SHP77 treated with DMSO at 0.1 percent for 48 hours (cell line): ENCODE measurements around the gene LRP5.
A peak's percentile ranks its signal among the peaks of the same experiment; 100 is the strongest.

Source experiments
- DNase-seq: peaks from one replicate; lab custom pipeline; 2025; lab: John Stamatoyannopoulos, UW

Gene LRP5

DNA sequence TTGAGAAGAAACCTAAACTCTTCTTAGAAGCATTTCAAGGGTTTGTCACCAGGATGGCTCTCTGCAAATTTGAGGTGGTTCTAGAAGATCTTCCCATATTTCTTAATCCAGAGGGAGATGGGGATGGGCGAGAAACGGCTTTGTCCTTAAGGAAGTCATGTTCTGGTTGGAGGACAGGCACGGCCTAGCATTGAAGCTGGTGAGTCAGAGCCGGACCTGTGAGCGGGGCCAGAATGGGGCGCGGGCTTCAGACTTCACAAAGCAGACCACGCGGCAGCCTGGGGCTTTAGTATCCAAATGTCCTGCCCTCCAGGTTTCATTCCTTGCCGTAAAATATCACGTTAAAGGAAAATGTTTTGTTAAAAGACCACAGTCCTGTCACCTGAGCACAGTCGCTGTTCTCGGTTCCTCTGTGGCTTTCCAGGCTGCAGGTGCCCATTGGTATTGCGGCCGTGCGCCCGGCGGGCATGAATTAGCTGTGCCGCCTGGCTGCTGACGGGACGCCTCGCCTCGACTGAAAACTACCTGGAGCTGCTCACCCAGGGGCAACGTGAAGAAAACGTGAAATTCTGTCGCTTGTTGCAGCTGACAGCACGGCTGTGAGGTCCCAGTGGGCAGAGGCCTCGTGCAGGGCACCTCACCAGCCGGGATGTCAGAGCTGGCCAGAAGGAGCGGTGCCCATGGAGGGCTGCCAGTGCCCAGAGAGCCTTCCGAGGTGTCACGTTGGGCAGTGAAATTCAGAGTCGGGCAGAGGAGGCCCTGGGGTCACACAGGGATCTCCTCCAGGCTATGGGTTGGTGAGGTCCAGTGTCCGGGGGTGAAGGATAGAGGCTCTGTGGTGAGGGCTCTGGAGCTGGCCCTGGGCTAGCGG, 59.0 kb downstream of the LRP5 start:
- DNase-seq: no peak

DNA sequence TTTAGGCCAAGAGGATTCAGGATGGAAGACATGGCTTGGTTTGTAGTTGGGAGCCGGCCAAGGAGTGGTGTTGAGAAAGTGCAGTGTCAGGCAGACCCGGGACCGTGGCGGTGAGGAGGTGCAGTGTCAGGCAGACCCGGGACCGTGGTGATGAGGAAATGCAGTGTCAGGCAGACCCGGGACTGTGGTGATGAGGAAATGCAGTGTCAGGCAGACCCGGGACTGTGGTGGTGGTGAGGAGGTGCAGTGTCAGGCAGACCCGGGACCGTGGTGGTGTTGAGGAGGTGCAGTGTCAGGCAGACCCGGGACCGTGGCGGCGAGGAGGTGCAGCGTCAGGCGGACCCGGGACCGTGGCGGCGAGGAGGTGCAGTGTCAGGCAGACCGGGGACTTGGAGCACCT, 59.7 kb downstream of the LRP5 start:
- DNase-seq: no peak

DNA sequence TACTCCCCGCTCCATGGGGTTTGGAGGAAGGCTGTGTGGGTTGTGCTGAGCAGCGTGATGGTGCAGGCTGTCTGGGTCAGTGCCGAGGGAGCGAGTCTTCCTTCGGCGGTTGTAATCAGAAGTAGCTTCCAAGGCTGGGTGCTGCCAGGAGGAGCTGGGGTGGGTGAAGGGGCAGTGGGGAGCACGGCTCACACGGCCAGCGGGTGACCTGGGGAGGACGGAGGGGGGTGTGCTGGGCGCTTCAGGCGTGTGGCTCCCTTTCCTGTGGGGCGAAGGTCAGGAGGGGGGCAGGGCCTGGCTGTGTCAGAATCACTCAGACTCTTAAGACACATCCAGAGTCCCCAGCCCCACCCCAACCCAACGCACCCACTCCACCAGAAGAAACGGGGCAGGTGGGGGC, 60.2 kb downstream of the LRP5 start:
- no peak for DNase-seq

DNA sequence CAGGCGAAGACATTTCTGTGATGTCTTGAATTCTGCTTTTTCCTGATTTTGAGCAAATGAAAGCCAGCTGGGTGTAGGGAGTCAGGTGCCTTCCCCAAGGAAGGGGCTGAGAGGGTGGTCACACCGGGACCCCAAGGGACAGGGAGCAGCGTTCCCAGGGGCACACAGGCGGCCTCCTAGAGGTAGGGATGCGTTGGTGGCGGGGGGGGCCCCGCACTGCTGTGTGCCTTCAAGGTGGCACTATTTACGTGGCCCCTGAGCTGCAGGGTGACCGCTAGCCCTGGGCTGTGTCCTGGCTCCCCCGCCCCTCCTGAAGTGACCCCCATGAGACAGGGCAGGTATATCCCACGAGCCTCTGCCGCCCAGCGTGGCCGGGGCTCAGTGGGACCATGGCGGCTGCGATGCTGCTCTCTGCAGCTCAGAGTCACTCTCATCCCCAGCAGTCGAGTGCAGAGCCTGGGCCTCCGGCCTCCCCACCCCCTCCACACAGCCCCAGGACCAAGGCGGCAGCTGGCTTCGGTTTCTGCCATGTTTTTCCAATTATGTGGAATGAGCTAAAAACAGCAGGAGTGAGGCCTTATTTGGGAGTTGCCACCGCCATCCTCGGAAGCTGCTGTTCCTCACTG, 60.9 kb downstream of the LRP5 start:
- DNase-seq: no peak

DNA sequence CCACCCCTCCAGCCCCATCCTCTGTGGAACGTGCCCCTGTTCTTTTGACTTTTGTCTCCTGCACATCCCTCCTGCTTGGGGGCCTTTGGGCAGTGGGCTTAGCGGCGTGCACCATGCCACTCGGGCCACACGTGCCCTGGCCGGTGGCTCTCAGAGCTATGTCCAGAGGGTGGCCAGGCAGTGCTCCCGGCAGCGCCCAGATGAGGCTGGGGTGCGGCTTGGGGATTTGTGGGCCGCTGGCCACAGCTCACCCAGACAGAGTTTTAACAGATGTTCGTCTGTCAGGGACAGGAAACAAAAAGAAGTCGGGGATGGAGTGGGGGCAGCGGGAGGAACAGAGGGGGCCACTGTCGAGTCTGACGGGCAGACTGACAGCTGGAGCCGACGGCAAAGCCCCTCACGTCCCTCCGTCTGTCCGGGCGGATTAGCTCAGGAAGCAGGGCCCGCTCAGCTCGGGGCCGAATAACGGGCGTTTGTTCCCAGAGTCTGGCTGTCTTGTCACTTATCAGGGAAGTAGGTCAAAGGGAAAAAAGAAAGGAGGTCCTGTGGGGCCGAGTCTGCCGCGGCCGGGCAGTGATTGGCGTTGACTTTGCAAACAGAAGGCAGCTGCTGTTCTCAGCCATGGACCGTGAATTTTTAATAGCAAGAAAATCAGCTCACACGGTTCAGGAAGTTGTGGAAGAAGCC, 61.6 kb downstream of the LRP5 start:
- peak; percentile 64 for DNase-seq

DNA sequence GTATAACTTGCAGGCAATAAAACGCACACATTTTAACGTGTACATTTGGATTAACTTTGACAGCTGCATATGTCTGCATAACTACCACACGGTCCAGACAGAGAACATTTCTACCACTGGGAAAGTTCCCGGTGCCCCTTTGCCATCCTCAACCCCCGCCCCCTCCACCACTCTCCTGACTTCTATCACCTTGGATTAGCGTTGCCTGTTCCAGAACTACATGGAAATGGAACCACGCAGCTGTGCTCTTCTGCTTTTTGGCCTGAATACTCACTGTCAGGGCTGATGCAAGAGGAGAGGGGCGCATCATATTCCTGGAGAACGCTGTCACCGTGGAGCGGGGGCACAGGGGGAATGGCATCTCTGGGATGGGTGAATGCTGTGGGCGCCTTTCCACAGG, 62.1 kb downstream of the LRP5 start:
- no peak for DNase-seq

DNA sequence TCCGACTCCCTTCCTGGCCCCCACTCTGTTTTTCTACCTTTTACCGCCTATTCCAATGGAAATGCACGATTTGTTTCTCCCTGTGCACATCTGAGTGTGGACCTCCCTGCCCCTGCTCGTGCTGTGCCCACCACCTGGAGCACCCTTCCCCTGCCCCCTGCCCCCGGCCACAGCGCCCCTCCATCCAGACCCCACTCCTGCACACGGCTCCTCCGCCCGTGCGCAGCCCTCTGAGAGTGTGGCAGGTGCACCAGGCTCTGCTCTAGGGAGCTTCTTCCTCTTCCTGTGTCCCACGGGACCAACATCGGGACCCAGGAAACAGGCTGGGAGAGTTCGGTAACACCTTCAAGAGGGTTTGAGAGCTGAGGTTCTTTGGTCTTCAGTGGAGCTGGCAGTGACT, 62.9 kb downstream of the LRP5 start:
- DNase-seq: no peak

DNA sequence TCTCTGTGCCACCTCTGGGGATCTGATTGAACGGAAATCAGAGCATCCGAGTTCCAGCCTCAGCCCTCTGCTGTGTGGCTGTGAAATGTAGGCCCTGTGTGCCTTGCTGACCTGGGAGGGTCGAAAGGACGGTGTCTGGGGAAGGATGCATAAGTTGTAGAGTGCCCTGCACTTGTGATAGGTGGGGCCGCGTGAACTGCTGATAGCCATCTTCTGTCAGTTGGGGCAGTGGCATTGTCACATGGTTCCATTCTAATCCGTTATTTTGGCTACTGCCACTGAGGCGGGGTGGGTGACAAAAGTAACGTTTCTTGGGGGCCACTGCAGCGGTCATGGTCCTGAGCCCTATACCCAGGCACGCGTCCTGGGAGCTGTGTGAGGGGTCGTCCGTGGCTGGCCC, 63.4 kb downstream of the LRP5 start:
- no peak for DNase-seq

DNA sequence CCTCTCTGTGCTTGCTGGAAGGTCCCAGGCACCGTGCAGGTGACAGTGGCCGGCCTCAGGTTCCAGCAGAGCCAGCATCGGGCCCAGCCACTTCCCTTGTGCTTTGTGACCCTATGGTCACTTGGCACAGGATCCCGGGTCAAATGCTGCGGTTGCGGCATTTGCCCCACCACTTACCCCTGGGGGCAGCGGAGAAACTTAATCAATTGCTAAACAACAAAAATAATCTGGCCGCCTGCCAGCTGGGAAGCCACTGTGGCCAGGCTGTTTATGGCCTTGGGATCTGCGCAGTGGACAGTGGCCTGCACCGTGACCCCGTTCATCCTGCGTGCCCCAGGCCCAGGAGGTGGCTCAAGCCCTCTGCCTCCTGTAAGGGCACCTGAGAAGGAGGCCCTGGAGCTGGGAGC, 65.0 kb downstream of the LRP5 start:
- DNase-seq: peak; percentile 13

DNA sequence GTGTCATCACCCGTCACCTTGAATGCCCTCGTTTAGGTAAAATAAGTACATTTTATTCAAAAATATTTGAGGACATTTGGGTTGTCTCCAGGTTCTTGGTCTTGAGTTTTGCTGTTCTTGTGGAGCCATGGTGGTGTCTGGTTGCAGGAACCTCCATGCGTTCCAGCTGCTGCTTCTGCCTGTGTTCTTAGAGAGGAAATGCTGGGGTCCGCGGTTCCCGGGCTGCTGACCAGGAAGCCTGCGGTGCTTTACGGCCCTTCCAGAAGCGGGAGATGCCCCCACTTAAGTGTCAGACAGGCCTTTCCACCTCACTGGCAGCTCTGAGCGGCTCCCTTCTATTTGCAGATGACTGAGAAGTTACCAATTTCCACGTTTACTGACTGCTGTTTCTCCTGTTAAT, 66.8 kb downstream of the LRP5 start:
- DNase-seq: peak; percentile 36

DNA sequence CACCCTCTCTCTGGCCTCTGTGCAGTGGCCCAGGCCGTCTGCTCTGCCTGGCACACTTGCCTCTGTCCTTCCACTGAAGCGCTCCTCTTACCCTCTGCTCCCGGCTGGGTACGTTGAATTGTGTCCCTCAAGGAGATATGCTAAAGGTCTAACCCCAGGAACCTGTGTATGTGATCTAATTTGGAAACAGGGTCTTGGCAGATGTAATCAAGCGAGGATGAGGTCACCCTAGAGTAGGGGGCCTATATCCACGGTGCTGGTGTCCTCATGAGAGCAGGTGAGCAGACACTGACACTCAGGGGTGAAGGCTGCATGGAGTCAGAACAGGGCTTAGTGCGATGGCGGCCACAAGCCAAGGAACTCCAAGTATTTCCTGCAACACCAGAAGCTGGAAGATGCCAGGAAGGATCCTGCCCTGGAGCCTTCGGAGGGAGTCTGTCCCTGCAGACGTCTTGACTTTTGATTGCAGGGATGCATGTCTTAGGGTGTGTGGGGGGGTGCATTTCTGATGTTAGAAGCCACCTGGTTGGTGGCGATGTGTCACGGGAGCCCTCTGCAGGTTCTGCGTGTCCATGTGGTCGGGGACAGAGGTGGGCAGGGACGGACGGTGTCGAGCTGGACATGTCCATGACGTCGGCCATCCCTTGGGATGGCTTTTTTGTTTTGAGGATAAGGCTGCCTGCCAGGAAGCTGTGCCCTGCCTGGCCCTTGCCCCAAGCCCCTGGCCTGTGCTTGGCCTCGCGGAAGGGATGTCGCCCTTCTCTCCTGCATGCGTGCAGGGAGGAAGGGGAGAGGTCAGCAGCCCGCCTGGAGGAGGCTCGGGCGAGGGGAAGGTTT, 68.6 kb downstream of the LRP5 start:
- no peak for DNase-seq

DNA sequence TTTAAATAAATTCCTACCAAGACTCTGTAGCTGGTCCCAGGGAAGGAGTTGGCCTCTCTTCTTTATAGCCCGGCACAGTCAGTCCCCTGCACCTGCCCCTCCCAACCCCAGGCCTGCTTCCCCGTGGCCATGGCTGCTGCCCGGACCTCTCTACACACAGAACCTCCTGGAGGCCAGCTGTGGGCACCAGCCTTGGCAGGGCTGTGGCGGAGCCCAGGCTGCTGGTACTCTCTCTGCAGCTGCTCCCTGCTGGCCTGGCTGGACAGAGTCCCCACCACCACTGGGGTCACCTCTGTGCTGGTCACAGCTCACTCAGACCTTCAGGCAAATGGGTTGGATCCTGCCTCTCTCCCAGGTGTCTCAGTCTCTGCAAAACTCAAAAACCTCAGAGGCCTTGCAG, 69.3 kb downstream of the LRP5 start:
- peak; percentile 46 for DNase-seq

DNA sequence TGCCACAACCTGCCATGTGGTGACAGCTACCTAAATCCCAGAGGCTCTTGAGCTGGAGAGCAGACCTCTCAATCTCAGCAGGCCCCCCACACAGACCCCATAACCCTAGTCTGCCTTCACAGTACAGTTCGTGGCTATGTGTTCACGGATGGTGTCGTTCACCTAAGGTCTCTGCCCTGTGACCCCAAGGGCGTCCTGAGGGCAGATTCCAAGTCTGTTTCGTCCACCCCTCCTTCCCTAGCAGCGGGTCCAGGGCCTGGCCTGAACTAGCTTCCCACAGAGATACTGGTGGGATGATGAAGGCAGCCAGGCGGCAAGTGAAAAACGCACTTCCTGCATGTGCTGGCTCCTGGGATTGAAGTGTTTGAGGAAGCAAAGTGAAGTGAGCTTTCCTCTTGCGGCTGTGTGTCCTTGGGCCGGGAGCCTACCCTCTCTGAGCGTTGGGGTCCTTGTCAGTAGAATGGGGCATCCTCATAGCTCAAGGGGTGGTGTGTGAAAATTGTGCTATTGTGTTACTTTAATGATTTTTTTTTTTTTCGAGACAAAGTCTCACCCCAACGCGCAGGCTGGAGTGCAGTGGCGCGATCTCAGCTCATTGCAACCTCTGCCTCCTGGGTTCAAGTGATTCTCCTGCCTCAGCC, 70.1 kb downstream of the LRP5 start:
- no peak for DNase-seq

DNA sequence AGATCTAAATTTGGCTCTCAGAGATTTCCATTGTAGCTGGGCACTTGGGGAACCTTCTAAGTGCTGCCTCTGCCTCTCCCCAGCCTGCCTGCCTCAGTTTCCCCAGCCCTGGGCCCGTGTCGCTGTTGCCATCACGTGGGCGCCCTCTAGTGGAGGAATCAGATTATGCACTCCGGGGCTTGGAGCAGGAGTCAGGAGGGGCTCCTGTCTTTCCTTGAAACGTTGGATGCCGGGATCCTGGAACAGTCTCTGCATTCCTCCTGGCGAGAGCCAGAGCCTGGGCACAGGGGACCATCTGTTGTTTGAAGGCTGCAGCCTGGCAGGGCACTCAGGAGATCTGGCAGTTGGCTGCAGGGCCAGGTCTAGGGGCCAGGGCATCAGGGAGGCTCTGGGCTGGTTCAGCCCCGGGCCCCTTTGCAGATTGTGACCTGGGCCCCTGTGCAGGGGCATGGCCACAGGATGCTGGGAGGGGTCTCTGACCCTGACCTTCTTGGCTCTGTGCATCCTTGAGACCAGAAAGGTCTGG, 71.6 kb downstream of the LRP5 start:
- no peak for DNase-seq

DNA sequence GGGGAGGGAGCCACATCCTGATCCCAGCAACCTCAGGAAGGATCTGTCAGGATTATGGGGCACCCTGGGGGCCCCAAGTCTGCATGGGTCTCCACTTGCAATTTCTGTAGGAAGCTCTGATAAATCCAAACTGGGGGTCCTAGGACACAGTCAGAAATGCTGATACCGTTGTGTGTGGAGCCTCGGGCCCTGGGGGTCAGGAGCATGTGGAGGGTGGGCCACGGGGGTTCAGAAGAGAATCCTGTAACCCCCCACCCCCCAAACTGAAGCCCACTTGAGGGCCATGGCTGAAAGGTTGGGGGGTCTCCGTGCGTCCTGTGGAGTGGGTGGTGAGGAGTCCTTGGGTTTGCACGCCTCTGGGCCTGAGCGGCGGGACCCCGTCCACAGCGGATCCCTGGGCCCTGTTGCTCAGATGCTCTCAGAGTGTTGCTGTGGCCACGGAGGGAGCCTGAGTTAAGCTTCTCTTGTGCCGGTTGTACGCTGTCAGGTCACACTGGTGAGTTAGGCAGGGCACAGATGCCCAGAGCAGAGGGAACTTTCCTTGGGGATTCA, 72.2 kb downstream of the LRP5 start:
- DNase-seq: no peak

DNA sequence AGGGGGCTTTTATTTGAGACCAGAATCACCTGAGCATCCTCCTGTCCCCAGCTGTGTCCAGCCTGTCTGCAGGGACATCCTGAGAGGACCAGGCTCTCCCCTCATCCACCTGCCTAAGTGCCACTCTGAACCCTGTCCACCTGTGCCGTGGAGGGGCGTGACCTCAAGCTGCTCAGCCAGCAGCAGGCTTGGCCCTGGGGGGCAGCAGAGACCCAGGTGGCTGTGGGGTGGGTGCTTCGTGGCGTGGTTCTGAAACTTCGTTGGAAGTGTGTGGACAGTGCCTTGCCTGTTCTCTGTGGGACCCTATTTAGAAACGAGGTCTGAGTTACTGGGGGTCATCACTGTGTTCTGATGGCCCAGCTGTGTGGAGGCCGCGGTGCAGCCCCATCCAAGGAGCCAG, 72.7 kb downstream of the LRP5 start:
- DNase-seq: no peak

DNA sequence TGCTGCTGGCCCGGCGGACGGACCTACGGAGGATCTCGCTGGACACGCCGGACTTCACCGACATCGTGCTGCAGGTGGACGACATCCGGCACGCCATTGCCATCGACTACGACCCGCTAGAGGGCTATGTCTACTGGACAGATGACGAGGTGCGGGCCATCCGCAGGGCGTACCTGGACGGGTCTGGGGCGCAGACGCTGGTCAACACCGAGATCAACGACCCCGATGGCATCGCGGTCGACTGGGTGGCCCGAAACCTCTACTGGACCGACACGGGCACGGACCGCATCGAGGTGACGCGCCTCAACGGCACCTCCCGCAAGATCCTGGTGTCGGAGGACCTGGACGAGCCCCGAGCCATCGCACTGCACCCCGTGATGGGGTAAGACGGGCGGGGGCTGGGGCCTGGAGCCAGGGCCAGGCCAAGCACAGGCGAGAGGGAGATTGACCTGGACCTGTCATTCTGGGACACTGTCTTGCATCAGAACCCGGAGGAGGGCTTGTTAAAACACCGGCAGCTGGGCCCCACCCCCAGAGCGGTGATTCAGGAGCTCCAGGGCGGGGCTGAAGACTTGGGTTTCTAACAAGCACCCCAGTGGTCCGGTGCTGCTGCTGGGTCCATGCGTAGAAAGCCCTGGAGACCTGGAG, 74.1 kb downstream of the LRP5 start:
- no peak for DNase-seq

DNA sequence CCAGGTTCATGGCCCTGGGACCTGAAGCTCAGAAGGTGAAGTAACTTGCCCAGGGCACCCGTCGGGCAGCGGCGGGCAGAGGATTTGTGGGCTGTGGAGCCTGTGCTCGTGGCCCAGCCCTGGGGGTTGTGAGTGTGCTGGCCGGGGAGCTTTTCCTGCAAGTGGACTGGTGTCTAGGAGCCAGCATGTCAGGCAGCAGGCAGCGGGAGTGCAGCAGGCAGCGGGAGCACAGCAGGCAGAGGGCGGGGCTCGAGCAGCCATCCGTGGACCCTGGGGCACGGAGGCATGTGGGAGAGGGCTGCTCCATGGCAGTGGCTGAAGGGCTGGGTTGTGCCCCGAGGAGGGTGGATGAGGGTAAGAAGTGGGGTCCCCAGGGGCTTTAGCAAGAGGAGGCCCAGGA, 75.4 kb downstream of the LRP5 start:
- no peak for DNase-seq

DNA sequence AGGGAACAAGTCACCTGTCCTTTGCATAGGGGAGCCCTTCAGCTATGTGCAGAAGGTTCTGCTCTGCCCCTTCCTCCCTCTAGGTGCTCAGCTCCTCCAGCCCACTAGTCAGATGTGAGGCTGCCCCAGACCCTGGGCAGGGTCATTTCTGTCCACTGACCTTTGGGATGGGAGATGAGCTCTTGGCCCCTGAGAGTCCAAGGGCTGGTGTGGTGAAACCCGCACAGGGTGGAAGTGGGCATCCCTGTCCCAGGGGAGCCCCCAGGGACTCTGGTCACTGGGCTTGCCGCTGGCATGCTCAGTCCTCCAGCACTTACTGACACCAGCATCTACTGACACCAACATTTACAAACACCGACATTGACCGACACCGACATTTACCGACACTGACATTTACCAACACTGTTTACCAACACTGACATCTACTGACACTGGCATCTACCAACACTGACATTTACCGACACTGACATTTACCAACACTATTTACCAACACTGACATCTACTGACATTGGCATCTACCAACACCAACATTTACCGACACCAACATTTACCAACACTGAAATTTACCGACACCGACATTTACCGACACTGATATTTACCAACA, 76.3 kb downstream of the LRP5 start:
- DNase-seq: no peak

DNA sequence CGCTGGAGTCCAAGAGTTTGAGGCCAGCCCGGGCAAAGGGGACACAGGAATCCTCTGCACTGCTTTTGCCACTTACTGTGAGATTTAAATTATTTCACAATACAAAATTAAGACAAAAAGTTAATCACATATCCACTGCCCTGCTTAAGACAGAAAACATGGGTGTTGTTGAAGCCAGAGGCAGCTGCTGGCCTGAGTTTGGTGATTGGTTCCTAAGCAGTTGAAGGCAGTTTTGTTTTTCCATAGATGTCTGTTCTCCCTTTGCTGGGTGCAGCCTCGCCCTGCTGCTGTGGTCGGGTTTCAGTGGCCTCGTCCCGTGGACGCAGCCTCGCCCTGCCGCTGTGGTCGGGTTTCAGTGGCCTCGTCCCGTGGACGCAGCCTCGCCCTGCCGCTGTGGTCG, 77.9 kb downstream of the LRP5 start:
- DNase-seq: no peak
